HG02798 (cell line): ENCODE results near the gene GPC6.

Experiments
- ATAC-seq: cut with Tn5 transposase; IDR thresholded peaks from one replicate; pipeline ENCODE4 v1.9.1; 2021; ENCODE audit warnings: mild to moderate bottlenecking; ENCODE audit not compliant: unreplicated experiment, poor library complexity

The GPC6 gene

DNA sequence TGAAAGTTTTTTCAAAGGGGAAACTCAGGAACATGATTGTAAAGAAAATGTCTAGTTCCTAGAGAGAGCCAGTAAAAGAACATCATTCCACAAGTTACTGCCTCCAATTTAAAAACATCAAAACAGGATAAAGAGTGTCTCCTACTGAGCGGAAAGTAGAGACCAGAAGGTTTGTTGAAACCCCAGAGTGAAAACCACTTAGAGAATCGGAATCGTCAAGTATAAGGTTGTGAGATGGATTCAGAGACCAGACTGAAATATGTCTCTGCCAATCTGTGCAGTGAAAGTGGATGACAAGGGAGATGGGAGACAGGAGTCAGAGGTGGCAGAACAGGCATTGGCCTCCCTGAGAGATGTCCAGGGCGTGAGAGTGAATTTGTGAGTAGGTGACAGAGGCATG lies 133.4 kb downstream of the GPC6 start:
- ATAC-seq: no peak

DNA sequence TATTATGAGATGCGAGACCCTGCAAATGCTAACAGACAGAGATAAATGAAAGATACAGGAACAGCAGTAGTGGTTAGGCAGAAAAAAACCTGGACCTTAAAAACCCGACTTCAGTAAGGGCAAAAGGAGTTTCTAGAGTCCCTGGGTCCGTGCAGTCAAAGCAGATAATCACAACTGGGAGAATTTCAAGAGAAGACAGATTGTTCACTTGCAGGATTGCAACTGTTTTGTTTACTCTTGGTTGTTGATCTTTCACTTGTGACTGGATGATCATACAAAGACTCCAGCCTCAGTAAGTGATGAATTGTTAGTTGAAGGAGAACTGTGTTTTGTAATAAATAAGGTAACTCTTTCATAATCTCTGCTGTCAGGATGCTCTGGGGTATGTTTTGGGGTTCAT lies 135.1 kb downstream of the GPC6 start:
- no peak for ATAC-seq

DNA sequence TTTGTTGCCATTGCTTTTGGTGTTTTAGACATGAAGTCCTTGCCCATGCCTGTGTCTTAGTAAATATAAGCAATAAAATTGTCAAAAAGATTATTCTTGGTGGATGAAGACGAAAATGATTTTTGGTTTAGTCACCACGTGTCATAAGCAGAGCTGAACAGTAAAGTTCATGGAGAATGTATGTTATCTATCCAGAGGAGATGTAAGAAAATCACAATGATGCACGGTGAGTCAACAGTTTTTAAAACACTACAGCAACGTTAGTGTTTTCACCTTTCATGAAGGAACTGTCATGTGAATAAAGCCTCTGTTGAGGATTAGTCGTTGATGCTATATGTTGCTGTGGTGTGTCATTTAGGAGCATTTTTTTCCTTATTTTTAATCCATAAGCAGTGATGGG lies 137.6 kb downstream of the GPC6 start:
- ATAC-seq: no peak

DNA sequence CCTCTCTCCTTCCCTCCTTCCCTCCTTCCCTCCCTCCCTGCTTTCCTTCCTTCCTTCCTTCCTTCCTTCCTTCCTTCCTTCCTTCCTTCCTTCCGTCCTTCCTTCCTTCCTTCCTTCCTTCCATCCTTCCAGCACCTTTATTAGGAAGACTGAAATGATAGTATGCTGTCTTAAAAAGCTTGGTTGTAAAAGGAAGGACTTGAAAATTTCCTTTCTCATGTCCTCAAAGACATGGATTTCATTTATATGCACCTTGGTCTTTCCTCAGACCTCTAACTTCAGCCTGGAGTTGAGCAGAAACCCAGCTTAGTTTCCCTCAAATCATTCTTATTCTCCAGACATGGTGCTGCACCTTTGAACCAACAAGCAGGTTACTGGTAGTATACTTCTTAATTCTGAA lies 141.7 kb downstream of the GPC6 start:
- ATAC-seq: no peak

DNA sequence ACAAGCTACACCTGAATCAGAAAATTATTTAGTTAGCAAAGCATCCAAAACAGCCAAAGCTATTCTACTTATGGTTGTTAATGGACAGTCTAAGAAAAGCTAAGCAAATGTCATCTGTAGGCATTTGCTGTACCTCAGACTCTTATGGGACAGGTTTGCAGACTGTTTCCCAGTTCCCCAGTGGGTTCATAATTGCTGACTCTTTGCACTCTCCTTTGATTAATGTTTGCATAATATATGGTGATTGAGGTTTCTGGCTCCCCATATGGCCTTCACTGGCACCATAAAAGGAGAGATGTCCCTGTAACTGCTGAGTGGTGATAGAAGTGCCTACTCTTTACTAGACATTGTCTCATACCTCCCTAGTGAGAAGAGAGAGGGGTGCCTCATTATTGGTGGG lies 142.1 kb downstream of the GPC6 start:
- no peak for ATAC-seq

DNA sequence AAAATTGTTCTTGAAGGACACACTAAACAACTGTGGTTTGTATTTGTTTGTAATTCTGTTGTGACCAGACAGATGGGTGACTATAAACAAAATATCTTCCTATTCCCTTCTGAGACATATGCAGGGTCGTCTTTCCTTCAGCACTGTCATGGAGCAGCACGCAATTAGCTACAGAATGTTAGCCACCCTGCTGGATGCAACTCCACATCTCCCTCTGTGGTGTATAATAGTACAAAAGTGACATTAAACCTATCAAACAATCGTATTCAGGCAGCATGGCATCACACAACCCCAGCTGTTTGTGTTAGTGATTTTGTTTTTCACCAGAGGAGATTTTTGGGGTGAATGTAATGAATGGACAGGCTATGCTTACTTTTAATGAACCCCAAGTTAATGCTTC lies 146.2 kb downstream of the GPC6 start:
- ATAC-seq: no peak

DNA sequence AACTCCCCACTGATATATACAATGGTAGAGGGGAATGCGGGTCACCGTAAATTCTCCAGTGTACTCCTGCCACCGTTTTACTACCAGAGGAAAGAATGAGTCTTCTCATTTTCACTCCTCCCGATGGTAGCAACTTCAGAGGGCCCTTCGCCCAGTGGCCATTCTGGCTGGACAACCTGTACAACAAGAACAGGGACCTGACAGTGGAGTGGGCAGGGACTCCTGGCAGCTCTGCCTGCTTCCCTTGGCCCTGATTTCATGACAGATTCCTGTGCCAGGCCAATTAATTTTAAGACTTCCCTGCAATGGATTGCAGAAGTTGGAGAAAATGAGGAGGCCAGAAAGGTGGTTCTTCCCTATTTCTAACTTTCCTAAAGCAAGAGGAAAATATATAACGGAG lies 148.9 kb downstream of the GPC6 start:
- no peak for ATAC-seq

DNA sequence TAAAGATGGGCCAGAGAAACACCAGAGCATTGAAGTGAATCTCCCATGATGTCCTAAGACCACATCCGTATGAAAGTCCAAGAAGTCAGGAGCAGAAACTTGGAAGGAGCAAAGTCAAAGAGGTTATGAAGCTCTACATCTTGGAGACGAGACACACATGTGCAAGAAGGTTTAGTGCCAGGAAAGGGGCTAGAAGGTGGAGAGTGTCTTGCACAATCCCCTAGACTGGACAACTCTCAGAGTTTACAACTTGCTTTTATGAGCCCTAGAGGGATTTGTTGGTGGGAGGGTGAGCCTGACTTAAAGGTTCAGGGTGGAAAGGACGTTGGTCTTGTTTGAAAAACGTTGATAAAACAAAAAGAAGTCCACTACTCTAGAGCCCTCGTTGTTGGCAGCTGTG lies 150.6 kb downstream of the GPC6 start:
- no peak for ATAC-seq

DNA sequence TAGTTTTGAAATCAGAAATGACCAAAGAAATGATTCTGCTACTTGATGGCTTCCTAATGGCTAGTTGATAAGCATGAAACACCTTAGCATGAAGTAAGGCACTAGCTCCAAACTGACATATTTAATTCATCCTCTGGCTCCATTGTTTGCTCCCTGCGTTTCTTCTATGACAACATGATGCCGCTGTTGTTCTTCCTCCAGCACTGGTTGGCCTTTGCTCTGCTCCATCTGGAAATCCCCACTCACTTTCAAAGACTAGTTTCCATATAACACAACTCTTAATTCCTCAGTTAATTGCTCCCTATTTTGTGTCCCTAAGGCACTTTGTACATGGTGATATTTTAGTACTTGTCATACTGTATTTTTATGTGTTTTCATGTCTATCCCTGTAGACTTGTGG lies 151.6 kb downstream of the GPC6 start:
- no peak for ATAC-seq

DNA sequence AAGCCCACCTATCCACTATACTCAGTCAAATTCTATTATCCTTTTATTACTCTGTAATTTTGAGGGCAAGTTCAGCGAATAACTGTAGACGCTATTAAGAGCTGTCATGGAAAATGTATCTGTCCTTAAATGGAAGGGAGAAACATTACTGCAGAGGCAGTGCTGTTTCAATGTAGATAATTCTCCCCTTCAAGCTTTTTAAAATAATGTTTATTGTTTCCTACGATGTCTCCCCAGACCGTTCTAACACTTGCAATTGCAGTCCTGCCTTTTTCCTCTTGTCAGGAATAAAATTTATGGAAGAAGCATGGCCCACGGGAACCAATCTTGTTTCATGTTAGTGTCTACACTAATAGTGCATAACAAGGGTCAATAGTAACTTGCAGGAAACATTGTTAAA lies 159.5 kb downstream of the GPC6 start:
- ATAC-seq: no peak

DNA sequence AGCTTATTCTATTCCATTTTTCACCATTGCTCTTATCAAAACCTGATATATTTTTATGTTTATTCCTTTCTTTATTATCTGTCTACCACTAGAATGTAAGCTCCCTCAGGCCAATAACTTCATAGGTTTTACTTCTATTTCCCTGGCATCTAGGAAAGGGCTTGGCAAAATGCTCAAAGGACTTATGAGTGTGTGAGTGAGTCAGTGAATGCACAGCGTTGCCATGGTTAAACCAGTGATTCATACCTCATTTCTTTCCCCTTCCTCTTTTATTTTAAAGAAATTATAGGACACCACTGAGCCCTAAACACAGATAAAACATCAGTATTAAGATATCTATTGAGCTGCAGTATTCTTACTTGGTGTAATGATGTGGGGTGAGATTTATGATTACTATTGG lies 162.1 kb downstream of the GPC6 start:
- ATAC-seq: no peak

DNA sequence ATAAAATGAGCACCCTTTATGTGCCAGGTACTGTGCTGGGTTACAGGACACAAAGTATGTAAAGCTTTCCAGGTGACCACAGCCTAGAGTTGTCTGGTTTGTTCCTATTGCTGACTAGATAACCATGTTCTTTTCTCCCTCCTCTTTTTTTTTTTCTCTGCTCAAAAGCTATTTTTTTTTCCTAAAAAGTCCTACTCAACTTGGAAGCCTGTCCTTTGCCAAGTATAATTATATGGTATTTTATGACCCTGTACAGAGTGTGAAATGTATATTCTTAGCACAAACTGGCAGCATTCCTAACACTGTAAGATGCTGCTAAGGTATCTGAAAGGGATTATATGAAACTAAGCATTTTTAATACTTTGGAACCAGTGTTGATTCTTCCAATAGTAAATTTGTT lies 171.0 kb downstream of the GPC6 start:
- no peak for ATAC-seq

DNA sequence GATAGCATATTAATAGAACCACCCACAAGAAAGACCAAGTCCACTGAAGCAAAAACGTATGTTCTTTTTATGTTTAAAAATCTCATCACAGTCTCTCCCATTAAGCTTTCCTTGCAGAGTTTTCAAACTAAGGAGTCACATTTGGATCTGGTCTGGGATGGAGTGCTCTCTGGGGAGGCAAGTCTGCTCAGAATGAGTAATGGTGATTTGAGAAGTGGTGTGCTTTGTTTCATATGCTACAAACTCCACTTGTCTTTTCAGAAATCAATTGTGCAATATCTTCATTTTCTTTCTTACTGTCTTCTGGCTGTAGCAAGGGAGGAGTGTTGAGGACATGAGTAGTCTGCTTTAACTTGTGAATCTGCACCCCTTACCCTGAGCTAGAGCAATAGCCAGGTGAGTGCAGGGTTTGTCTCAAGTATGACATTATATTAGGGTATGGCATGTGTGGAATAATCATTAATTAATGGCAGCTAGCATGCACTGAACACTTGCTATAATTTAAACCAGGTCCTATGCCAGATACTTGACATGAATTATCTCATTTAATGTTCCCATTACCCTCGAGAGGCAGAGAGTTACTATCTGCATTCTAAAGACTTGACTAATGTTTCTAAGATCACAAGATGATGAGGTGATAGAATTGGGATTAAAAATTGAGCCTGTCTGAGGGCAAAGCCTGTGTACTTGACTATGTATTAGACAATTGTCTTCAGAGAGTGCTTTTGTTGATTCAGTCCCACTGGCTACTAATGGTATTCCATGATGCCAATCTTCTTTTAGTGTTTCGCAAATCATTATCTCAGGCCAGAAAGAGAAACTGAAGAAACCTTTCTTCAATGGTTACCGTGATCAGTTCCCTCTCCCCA lies 171.8 kb downstream of the GPC6 start:
- no peak for ATAC-seq

DNA sequence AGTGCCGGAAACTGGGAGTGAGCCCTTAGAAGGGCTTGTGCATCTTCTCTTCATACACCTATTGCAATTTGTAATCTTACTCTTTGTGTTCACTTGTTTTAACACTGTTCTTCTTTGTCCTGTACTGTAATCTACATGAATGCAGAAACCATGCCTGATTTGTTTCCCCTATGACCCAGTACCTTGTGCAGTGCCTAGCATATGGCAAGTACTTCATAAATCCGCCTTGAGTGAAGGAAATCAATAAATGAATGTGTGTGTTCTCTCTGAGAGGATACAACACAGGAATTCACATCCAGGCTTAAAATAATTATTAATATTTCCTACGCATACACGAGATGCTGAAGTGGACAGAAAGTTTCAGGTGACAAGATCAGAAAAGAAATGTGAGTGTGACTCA lies 172.6 kb downstream of the GPC6 start:
- ATAC-seq: no peak

DNA sequence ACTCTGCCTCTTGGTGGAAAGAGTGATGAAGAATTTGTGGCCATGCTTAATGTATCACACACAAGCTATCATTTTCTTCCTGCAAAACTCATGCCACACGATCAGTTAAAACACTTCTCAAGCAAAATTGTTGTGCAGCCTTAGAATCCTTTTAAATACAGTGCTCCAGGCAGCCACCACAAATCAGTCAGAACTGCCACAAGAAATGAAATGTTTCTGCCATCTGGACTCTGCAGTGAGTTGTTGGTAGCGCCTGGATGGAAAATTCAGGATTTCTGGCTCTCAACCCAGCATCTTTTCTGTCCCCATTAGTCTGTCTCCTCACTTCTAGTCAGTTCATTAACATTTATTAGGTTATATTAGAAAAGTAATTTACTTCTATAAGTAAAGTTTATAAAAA lies 179.5 kb downstream of the GPC6 start:
- ATAC-seq: no peak

DNA sequence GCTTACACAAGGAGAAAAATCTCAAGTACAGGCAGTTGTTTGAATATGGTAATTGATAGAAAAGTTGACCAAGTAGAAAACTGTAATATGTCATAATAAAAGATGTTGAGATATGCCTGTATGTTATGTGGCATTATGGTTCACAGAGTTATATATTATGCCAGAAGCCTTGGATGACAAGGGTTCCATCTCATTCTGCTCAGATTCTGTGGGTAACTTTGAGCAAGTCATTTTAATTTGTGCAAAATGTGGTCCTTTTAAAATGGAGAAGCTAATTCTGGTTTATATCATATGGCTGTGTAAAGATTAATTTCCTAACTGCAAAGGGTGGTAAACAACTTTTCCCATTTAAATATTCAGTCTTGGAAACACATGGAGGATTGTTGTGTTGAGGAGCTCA lies 180.9 kb downstream of the GPC6 start:
- ATAC-seq: no peak

DNA sequence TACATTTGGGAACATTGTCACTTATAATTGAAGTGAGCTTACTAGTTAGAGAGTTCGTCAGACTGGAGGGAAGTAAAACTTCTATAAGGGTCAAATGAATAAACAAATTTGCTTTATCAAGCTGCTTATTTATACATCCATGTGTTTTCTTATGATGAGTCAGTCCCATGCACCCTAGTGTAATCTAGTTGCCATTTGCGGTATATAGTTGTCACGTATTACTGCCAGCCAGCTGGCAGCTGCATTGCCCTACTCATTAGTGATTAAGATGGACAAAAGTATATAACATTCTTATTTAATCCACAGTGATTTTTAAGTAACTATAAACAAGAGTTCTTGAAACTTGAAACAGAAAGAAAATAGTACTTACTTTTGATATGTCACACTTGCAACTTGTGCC lies 182.4 kb downstream of the GPC6 start:
- ATAC-seq: no peak

DNA sequence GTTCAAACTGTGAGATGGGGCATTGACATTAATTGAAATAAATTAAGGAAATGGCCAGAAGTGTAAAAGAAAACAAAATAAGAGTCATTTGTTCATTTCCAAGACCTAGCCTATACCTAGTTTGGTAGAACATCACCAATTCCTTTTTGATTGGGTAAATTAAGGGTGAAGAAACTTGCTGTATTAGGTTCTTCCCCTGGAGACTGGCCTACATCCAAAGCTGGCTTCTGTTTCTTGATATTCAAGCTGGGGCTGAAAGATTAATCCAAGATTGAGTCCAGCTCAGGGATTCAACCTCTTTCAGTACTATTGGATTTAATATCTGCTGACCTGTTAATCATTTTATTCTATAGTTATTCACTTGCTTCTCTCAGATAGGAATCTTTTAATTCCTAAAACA lies 183.2 kb downstream of the GPC6 start:
- no peak for ATAC-seq

DNA sequence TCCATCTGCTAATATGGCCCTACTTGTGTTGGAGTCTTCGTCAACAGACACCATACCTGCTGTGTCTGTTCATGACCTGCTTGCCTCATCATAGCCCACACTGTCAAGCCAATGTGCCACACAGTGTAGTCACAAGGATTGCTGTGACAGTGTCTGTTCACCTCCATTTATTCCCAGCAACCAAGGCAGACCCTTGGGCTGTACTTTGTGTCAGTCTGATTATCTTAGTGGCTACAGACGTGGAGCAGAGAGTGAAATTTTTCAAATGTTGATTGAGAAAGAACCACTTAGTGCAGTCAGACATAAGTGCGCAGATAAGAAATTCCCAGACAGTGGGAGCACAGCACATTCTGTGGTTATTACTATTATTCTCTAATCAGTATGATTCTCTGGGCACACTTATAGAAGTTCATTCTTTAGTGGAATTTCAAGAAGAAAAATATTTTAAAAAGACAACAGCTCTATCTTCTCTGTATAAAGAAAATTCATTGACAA lies 184.6 kb downstream of the GPC6 start:
- no peak for ATAC-seq

DNA sequence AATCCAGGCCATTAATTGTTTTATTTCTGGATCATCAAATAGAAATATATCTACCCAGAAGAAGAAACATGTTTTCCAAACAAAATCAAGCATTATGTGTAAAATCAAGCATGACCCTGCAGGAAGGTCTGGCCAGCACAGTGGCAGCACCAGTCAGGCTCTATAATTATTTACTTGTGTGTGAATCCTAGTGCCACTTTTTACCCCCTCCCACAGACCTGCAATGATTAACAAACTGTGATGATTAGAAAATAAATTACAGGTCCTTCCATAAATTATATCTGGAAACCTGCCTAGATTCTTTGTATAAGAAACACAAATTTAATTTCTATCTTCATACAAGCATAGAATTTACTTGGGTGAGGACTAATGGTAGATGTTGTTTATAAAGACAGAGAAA lies 186.1 kb downstream of the GPC6 start:
- ATAC-seq: no peak

DNA sequence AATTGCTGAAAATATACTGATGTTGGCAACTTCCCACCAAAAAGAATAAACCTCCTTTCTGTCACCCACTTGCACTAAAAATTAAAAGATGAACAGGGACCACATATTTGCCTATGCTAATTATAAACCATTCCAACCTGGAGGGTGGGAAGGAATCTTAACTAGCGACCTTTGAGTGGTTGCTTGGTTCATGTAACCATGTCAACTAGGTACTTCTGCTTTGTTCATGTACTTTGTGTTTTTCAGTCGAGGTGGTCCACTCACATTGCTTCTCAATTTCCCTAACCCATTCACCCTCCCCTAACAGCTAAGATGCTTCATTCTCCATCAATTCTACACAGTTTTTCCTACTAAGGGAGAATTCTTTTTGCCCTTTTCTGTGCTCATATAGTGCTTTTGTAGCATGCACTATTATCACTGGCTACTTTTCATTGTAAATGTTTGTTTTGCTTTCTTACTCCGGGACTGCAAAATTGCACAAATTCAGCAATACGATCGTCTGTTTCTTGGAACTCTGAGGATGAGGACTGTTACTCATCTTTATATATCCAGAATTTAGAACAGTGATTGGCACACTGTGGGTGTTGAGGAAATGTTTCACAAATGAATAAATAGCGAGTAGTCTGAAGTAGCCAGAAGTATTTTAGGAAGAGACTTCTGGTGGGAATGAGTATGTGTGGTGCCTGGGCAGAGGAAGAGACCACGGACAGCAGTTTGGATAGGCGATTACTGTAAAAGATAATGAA lies 187.5 kb downstream of the GPC6 start:
- no peak for ATAC-seq
